MCF 10A (cell line): ENCODE measurements around the gene NR1H2. TPM values are rescaled to one million over a fixed set of nuclear protein-coding genes. Genes with fewer than 3 reads are reported as not detected.
"Not testable (repeated sequence)": the region's sequence is repeated elsewhere in the genome, so short reads cannot be mapped to it uniquely, and the experiment has no call there.

ENCODE experiments used
- BruUV-seq: library from RNA; stranded (reverse); fragments of 400-500 nt; replicated peaks from 2 replicates; lab custom pipeline; 2021; lab: Mats Ljungman, UMichigan
- CTCF ChIA-PET: fragments of 300-600 bp; sonication (Branson Sonifier 250); formaldehyde crosslinking; extraction: SDS; loops from one replicate; lab custom pipeline; 2021; ENCODE audit warnings: antibody characterized with exemption, inconsistent platforms; lab: Yijun Ruan, JAX
- POLR2A ChIA-PET: fragments of 300-600, 350-650 bp; sonication (Branson Sonifier 250); formaldehyde crosslinking; extraction: SDS; loops from one replicate; lab custom pipeline; 2020; ENCODE audit warnings: antibody characterized with exemption, inconsistent platforms; lab: Yijun Ruan, JAX
- DNase-seq: peaks from one replicate; pipeline ENCODE4 v3.0.0-alpha.2; 2018; ENCODE audit not compliant: unreplicated experiment
- H3K27ac Mint-ChIP-seq: one replicate; pipeline ENCODE4 v1.8.0; 2022; ENCODE audit warnings: mild to moderate bottlenecking, low read depth, mixed read lengths; ENCODE audit not compliant: unreplicated experiment
- H3K27me3 Mint-ChIP-seq: one replicate; pipeline ENCODE4 v1.8.0; 2022; ENCODE audit warnings: mixed read lengths; ENCODE audit not compliant: insufficient read depth, unreplicated experiment
- H3K36me3 Mint-ChIP-seq: one replicate; pipeline ENCODE4 v1.8.0; 2022; ENCODE audit warnings: mild to moderate bottlenecking, moderate library complexity, mixed read lengths; ENCODE audit not compliant: insufficient read depth, unreplicated experiment
- H3K4me1 Mint-ChIP-seq: one replicate; pipeline ENCODE4 v1.8.0; 2022; ENCODE audit warnings: mixed read lengths; ENCODE audit not compliant: insufficient read depth, unreplicated experiment
- H3K4me3 Mint-ChIP-seq: one replicate; pipeline ENCODE4 v1.8.0; 2022; ENCODE audit warnings: mild to moderate bottlenecking, moderate library complexity, mixed read lengths; ENCODE audit not compliant: unreplicated experiment
- H3K9me3 Mint-ChIP-seq: one replicate; pipeline ENCODE4 v1.8.0; 2022; ENCODE audit warnings: mixed read lengths; ENCODE audit not compliant: unreplicated experiment
- CTCF ChIP-seq: fragments of 200-600 bp; IDR thresholded peaks from one replicate; pipeline ENCODE4 v1.8.0; 2022; ENCODE audit warnings: antibody characterized with exemption, mild to moderate bottlenecking; ENCODE audit not compliant: unreplicated experiment
- intact Hi-C: fragments of 100-400 bp; cut with micrococcal nuclease; formaldehyde crosslinking; loops from 2 replicates; pipeline ENCODE4 v1.14.1; 2022
- total RNA-seq: library from RNA; stranded (reverse); gene quantifications from 2 replicates; pipeline ENCODE4 v1.2.3, GENCODE V29; 2022

Gene NR1H2
- total RNA-seq, 1 experiment from 2014 or later = 62.0 TPM

- no peak for DNase-seq
- H3K9me3 Mint-ChIP-seq = peaks cover 33% of the 10 kb centered on the region
- ChIA-PET POLR2A (no interaction called here), CTCF (interaction anchor here (0.7 kb wide), 1 partner anchor 597 kb away, joined by 3 read pairs; no protein-coding TSS in a partner anchor)
- no peaks in the 10 kb centered on the region for H3K4me1 Mint-ChIP-seq
- no peak overlapping the region for H3K27ac Mint-ChIP-seq
- intact Hi-C loops = no loop called here
- TF ChIP-seq CTCF = no peak
- peaks cover 54% of the 10 kb centered on the region for H3K27me3 Mint-ChIP-seq
- BruUV-seq = no TSS peak
- H3K4me3 Mint-ChIP-seq = no peak overlapping the region
- H3K36me3 Mint-ChIP-seq = no peaks in the 10 kb centered on the region
Observed at GRCh38 chr19:50328224-50328872, 47.9 kb upstream of the NR1H2 start.

- ChIA-PET POLR2A (no interaction called here), CTCF (interaction anchor here (0.7 kb wide), 1 partner anchor 596 kb away, joined by 3 read pairs; no protein-coding TSS in a partner anchor)
- no peak for DNase-seq
- Mint-ChIP-seq H3K9me3 (peaks cover 33% of the 10 kb centered on the region), H3K27ac (no peak overlapping the region), H3K36me3 (no peaks in the 10 kb centered on the region), H3K4me3 (no peak overlapping the region), H3K4me1 (no peaks in the 10 kb centered on the region), H3K27me3 (peaks cover 54% of the 10 kb centered on the region)
- intact Hi-C loops = no loop called here
- BruUV-seq = no TSS peak
- TF ChIP-seq CTCF = no peak
Observed at GRCh38 chr19:50328873-50329145, 47.4 kb upstream of the NR1H2 start.

GRCh38 chr19:50329146-50329925 is 46.9 kb upstream of the NR1H2 start, which contains the start of gene KCNC3:
Gene KCNC3 (minus strand): TSS chr19:50329377. CDS start chr19:50329082, 295 bp downstream.
- peaks cover 54% of the 10 kb centered on the region for H3K27me3 Mint-ChIP-seq

GRCh38 chr19:50329926-50330294 is 46.3 kb upstream of the NR1H2 start:
- H3K9me3 Mint-ChIP-seq = peaks cover 26% of the 10 kb centered on the region
- DNase-seq, H3K4me3 Mint-ChIP-seq, H3K36me3 Mint-ChIP-seq, CTCF ChIA-PET, POLR2A ChIA-PET, H3K4me1 Mint-ChIP-seq, intact Hi-C loops, H3K27ac Mint-ChIP-seq, BruUV-seq: not testable (repeated sequence)
- H3K27me3 Mint-ChIP-seq = peaks cover 54% of the 10 kb centered on the region

More at GRCh38 chr19:50329146-50329925, 46.9 kb upstream of the NR1H2 start, which contains the start of gene KCNC3:
- no TSS peak for BruUV-seq
- TF ChIP-seq CTCF = no peak
- no peak for DNase-seq
- CTCF ChIA-PET = no interaction called here
- Mint-ChIP-seq H3K4me3 (no peak within 1 kb of the TSS), H3K27ac (no peak within 1 kb of the TSS), H3K36me3 (no peaks in the 10 kb centered on the region), H3K9me3 (peaks cover 30% of the 10 kb centered on the region), H3K4me1 (no peaks in the 10 kb centered on the region)
- POLR2A ChIA-PET = no interaction called here
- intact Hi-C loops = no loop called here
